ENCODE results near the gene ANO5. TPM values are rescaled to one million over a fixed set of nuclear protein-coding genes. Genes with fewer than 3 reads are reported as not detected.

Gene ANO5
- total RNA-seq, 1 experiment from 2014 or later = not detected

DNA sequence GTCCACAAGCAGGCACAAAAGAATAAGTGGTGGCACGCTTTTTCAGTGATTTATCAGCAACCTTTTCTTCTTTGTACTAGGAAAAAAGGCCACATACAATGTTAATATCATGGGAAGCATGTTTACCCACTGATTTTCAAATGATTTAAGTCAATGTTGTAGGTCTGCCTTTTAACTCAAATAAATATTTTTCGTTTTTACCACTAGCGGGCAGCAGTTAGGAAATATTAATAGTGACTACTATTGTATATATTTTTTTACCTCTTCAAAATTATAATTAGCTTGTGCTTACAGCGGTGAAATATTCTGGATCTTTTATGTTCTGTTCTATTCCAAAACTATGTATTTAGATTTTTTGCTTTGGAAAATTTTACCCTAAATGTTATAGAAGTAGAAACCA is 138.9 kb downstream of the ANO5 start:
- no peak overlapping the region for H3K4me3 ChIP-seq (ENCODE audit: low read depth, low read length)
- intact Hi-C loops (cut with micrococcal nuclease; ENCODE audit: unreplicated experiment) = loop anchor here (5.0 kb wide), 1 partner anchor 336 kb away; the partner anchor contains the start of gene GAS2
- no peaks in the 10 kb centered on the region for H3K27me3 ChIP-seq (replicated peaks; ENCODE audit: control insufficient read depth, insufficient read depth, low read length)
- Mint-ChIP-seq H3K9me3 (ENCODE audit: unreplicated experiment) (no peaks in the 10 kb centered on the region), H3K4me3 (ENCODE audit: unreplicated experiment) (no peak overlapping the region), H3K4me1 (ENCODE audit: low read depth, unreplicated experiment) (no peaks in the 10 kb centered on the region), H3K27ac (ENCODE audit: unreplicated experiment) (no peak overlapping the region), H3K36me3 (ENCODE audit: insufficient read depth, unreplicated experiment) (no peaks in the 10 kb centered on the region), H3K27me3 (ENCODE audit: insufficient read depth, unreplicated experiment) (peaks cover 12% of the 10 kb centered on the region)
- no peaks in the 10 kb centered on the region for H3K9me3 ChIP-seq
- no peaks in the 10 kb centered on the region for H3K36me3 ChIP-seq (ENCODE audit: control insufficient read depth, insufficient read depth, low read length)
- ChIA-PET CTCF (interaction anchor here (0.7 kb wide), 1 partner anchor 1429 kb away, joined by 3 read pairs; no protein-coding TSS in a partner anchor), POLR2A (no interaction called here)
- TF ChIP-seq, protein P1, sequence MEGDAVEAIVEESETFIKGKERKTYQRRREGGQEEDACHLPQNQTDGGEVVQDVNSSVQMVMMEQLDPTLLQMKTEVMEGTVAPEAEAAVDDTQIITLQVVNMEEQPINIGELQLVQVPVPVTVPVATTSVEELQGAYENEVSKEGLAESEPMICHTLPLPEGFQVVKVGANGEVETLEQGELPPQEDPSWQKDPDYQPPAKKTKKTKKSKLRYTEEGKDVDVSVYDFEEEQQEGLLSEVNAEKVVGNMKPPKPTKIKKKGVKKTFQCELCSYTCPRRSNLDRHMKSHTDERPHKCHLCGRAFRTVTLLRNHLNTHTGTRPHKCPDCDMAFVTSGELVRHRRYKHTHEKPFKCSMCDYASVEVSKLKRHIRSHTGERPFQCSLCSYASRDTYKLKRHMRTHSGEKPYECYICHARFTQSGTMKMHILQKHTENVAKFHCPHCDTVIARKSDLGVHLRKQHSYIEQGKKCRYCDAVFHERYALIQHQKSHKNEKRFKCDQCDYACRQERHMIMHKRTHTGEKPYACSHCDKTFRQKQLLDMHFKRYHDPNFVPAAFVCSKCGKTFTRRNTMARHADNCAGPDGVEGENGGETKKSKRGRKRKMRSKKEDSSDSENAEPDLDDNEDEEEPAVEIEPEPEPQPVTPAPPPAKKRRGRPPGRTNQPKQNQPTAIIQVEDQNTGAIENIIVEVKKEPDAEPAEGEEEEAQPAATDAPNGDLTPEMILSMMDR (IDR thresholded peaks at IDR 0.05; ENCODE audit: insufficient read depth in 1 of 2, low read depth in 1 of 2, low read length in 1 of 2, severe bottlenecking in 1 of 2, unreplicated experiment in 1 of 2) = peak in 1 of 2 experiments; percentile 15
- DNase-seq = no peak
- H3K4me1 ChIP-seq = no peaks in the 10 kb centered on the region
- no TSS peak for BruUV-seq (replicated peaks)

Other genes starting within 250 kb of the ANO5 start
- not detected in 2 replicates for gene SLC17A6, start 145.3 kb downstream of the ANO5 start, total RNA-seq (2022)